Heart right ventricle (tissue), 16 donors: ENCODE measurements around the gene LRMDA. TPM values are rescaled to one million over a fixed set of nuclear protein-coding genes. Genes with fewer than 3 reads are reported as not detected.
A peak's percentile ranks its signal among the peaks of the same experiment; 100 is the strongest.

Experiments
- ATAC-seq, 8 donors: fragments of 200-7000 bp; cut with Tn5 transposase; one replicate each; pipeline ENCODE4 v1.9.1; 2020; ENCODE audit warnings: mild to moderate bottlenecking in 8 of 8, moderate library complexity in 8 of 8, moderate number of reproducible peaks in 1 of 8
- DNase-seq, 2 donors: peaks; one replicate each; pipeline ENCODE4 v3.0.0-alpha.2; 2020
- H3K27ac ChIP-seq, 10 donors: fragments of 200-600 bp; sonication (generic) in 2 of 10; one replicate each; pipeline versions ENCODE4 v1.5.0 to v1.8.0; 2020 to 2022; ENCODE audit warnings: mild to moderate bottlenecking in 3 of 10
- H3K27me3 ChIP-seq, 7 donors: fragments of 200-600 bp; one replicate each; pipeline ENCODE4 v1.8.0; 2021 to 2022; ENCODE audit warnings: mild to moderate bottlenecking in 2 of 7
- H3K36me3 ChIP-seq, 9 donors: fragments of 200-600 bp; sonication (generic) in 1 of 9; one replicate each; pipeline versions ENCODE4 v1.5.0 to v1.8.0; 2020 to 2022; ENCODE audit warnings: mild to moderate bottlenecking in 2 of 9
- H3K4me1 ChIP-seq, 9 donors: fragments of 200-600 bp; sonication (generic) in 1 of 9; one replicate each; pipeline versions ENCODE4 v1.5.0 to v1.8.0; 2020 to 2022; ENCODE audit warnings: mild to moderate bottlenecking in 4 of 9
- H3K4me3 ChIP-seq, 10 donors: fragments of 200-600 bp; sonication (generic) in 2 of 10; one replicate each; pipeline versions ENCODE4 v1.5.0 to v1.8.0; 2020 to 2022; ENCODE audit warnings: mild to moderate bottlenecking in 7 of 10, moderate library complexity in 2 of 10
- H3K9me3 ChIP-seq, 11 donors: fragments of 200-600 bp in 10 of 11; sonication (generic) in 2 of 11; one replicate each; pipeline versions ENCODE4 v1.5.0 to v1.8.0; 2013 to 2022; ENCODE audit warnings: mild to moderate bottlenecking in 2 of 11, control low read depth in 1 of 11, moderate library complexity in 1 of 11
- CTCF ChIP-seq, 9 donors: fragments of 200-600 bp; sonication (generic) in 2 of 9; IDR thresholded peaks; one replicate each; pipeline versions ENCODE4 v1.5.0 to v1.8.0; 2021 to 2022; ENCODE audit warnings: antibody characterized with exemption in 9 of 9, mild to moderate bottlenecking in 5 of 9, moderate library complexity in 1 of 9
- WGBS, 2 donors: extraction: QIAGEN DNeasy Blood & Tissue Kit; methylation state at CpG; one replicate each; pipeline ENCODE4 v1.1.7; 2013; ENCODE audit warnings: inconsistent platforms in 1 of 2; 5-methylcytosine and 5-hydroxymethylcytosine counted together
- intact Hi-C, 10 donors: fragments of 100-400 bp; cut with DNase I; formaldehyde crosslinking; loops; one replicate each; pipeline versions ENCODE4 v1.11.1 to v1.14.2; 2022
- polyA plus RNA-seq, 2 donors: library from polyadenylated mRNA; stranded (reverse); fragments of 200-250 nt; gene quantifications; one replicate each; pipeline ENCODE4 v1.2.3, GENCODE V29; 2013
- total RNA-seq, 10 donors: library from RNA; stranded (reverse); fragmentation: NEBNext Ultra II Directional in 3 of 10; extraction: Animal tissue kit (Norgen Biotek cat#: 25700) in 3 of 10; gene quantifications; one replicate each; pipeline versions ENCODE4 v1.2.1 to v1.2.4, GENCODE V29; 2021 to 2023
- donor health status: Arrhythmogenic right ventricular cardiomyopathy.
- donor health status: ischemic (EF 13 %, LVEDD 7.1; RV severe dilation, severe dysfunction).
- donor health status: healthy with polysubstance abuse.
- donor health status: DM: no; HTN: yes; CAD: no.
- donor health status: DM: no; HTN: no; CAD: no.
- donor health status: ischemic (EF 25% LVEDD 6.9; RV normal size, moderate dysfunction).
- donor health status: ischemic (EF 25% LVEDD 5.7; RV mildly dilated, moderate dysfunction).
- donor health status: healthy.
- donor health status: DM: yes; HTN: yes; CAD: no.
- donor health status: Ischemic cardiomyopathy.
- donor health status: ischemic (EF 35%, LVEDD 5.7; RV mildly dilated, moderate dysfunction).
- donor health status: nonischemic (EF 11% LVEDD 7.7; RV severe dilation, severe dysfunction).
- donor health status: DM: yes; HTN: yes; CAD: no.
- donor health status: PGD.
- donor health status: ischemic (EF 29% LVEDD 5.4; RV normal size, mild dysfunction).
- donor health status: nonischemic (EF 23%, LVEDD 6.1; RV moderate dilation, normal function).

Gene LRMDA
- total and polyA plus RNA-seq, 12 donors = 4.0 to 59.8 (median 12.7) TPM

- H3K4me3 ChIP-seq = no peak overlapping the region
- no peaks in the 10 kb centered on the region for H3K36me3 ChIP-seq
- no peak for DNase-seq
- H3K27ac ChIP-seq = no peak overlapping the region
- 90 to 91% methylated on average over 7 of the region's 7 CpGs for WGBS, 2 donors
- peaks cover 0 to 18% (median 0%) of the 10 kb centered on the region in 9 donors for H3K4me1 ChIP-seq
- H3K9me3 ChIP-seq = no peaks in the 10 kb centered on the region
- TF ChIP-seq CTCF (IDR thresholded peaks at IDR 0.05) = no peak
- no peaks in the 10 kb centered on the region for H3K27me3 ChIP-seq
- no peak for ATAC-seq
- intact Hi-C loops = no loop called here
These were observed 699.5 kb downstream of the LRMDA start for GRCh38 chr10:76130892-76131291.

- no peaks in the 10 kb centered on the region for H3K9me3 ChIP-seq
- WGBS, 2 donors = 83 to 87% methylated on average over 11 of the region's 11 CpGs
- peaks cover 0 to 9% (median 0%) of the 10 kb centered on the region in 9 donors for H3K4me1 ChIP-seq
- ATAC-seq (no peak), DNase-seq (no peak)
- no peak for TF ChIP-seq CTCF (IDR thresholded peaks at IDR 0.05)
- no peak overlapping the region for H3K27ac ChIP-seq
- intact Hi-C loops = no loop called here
- H3K4me3 ChIP-seq = no peak overlapping the region
- no peaks in the 10 kb centered on the region for H3K36me3 ChIP-seq
- no peaks in the 10 kb centered on the region for H3K27me3 ChIP-seq
These were observed 702.3 kb downstream of the LRMDA start for GRCh38 chr10:76133597-76134255.

GRCh38 chr10:76136961-76137360 is 705.5 kb downstream of the LRMDA start:
- Histone ChIP-seq H3K9me3 (no peaks in the 10 kb centered on the region), H3K27ac (no peak overlapping the region), H3K4me1 (peaks cover 0 to 14% (median 0%) of the 10 kb centered on the region in 9 donors), H3K36me3 (no peaks in the 10 kb centered on the region), H3K4me3 (no peak overlapping the region), H3K27me3 (no peaks in the 10 kb centered on the region)
- no peak for TF ChIP-seq CTCF (IDR thresholded peaks at IDR 0.05)
- DNase-seq (no peak), ATAC-seq (peak in 1 of 8 donors; percentile 11)
- WGBS, 2 donors = 89 to 91% methylated on average over 4 of the region's 4 CpGs
- intact Hi-C loops = no loop called here

DNA sequence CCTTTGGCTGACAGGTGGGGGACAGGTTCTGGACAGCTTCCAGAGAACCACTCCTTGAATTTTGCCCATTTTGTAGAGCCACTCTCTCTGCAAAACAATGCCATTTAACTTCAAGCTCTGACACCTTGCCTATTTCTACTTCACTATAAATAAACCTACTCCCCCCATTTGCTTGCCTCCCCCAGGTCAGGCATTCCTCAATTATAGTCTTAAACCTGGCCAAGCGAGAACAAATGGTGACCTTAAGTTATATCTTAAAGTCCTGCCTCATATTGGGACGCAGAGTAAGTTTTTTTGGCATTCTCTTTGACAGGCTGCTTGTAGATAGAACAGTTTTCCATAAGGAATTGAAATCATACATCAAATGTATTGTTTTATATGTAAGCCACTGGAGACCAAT is 706.9 kb downstream of the LRMDA start:
- ATAC-seq = no peak
- Histone ChIP-seq H3K27me3 (no peaks in the 10 kb centered on the region), H3K4me3 (no peak overlapping the region), H3K36me3 (no peaks in the 10 kb centered on the region), H3K4me1 (peaks cover 0 to 14% (median 0%) of the 10 kb centered on the region in 9 donors), H3K9me3 (no peaks in the 10 kb centered on the region), H3K27ac (no peak overlapping the region)
- intact Hi-C loops = no loop called here
- no peak for TF ChIP-seq CTCF (IDR thresholded peaks at IDR 0.05)
- WGBS, 2 donors = 78 to 87% methylated on average over 2 of the region's 2 CpGs
- no peak for DNase-seq
